IMR-90 (cell line): ENCODE results near the gene BRF1. TPM values are rescaled to one million over a fixed set of nuclear protein-coding genes. Genes with fewer than 3 reads are reported as not detected.

ENCODE experiments used
- ATAC-seq: fragments of 200-7000 bp; cut with Tn5 transposase; 2 replicates; pipeline ENCODE4 v1.9.1; 2020; ENCODE audit warnings: low read depth, mild to moderate bottlenecking, moderate library complexity
- BruUV-seq: library from RNA; stranded (reverse); fragments of 400-500 nt; replicated peaks from 2 replicates; lab custom pipeline; 2021; lab: Mats Ljungman, UMichigan
- CTCF ChIA-PET: fragments of 300-600 bp; formaldehyde crosslinking; extraction: SDS; loops from one replicate; lab custom pipeline; 2021; ENCODE audit warnings: antibody characterized with exemption; lab: Yijun Ruan, JAX
- POLR2A ChIA-PET: fragments of 300-600 bp; sonication (Branson Sonifier 250); formaldehyde crosslinking; loops from one replicate; lab custom pipeline; 2022; ENCODE audit warnings: antibody characterized with exemption; ENCODE audit not compliant: unreplicated experiment; lab: Charles Lee
- DNase-seq: peaks from one replicate; pipeline ENCODE4 v3.0.0; 2013
- H2AFZ ChIP-seq: replicated peaks from 2 replicates; pipeline ENCODE3; 2013; ENCODE audit warnings: low read length, mild to moderate bottlenecking; ENCODE audit not compliant: poor library complexity
- H2AK5ac ChIP-seq: 2 replicates; pipeline ENCODE4 v1.6.1; 2013; ENCODE audit warnings: low read depth, low read length, inconsistent platforms
- H2AK9ac ChIP-seq: replicated peaks from 2 replicates; pipeline ENCODE3; 2013; ENCODE audit warnings: mild to moderate bottlenecking, low read depth, low read length, moderate library complexity; ENCODE audit not compliant: poor library complexity
- H2BK120ac ChIP-seq: 2 replicates; pipeline ENCODE4 v1.6.1; 2013; ENCODE audit warnings: low read depth, low read length, inconsistent platforms
- H2BK15ac ChIP-seq: 3 replicates; pipeline ENCODE4 v1.6.1; 2013; ENCODE audit warnings: low read depth, low read length, inconsistent platforms
- H2BK20ac ChIP-seq: 2 replicates; pipeline ENCODE4 v1.6.1; 2013; ENCODE audit warnings: low read depth, mild to moderate bottlenecking, inconsistent platforms, low read length, moderate library complexity
- H2BK5ac ChIP-seq: 2 replicates; pipeline ENCODE4 v1.6.1; 2013; ENCODE audit warnings: mild to moderate bottlenecking, low read depth, low read length, inconsistent platforms; ENCODE audit not compliant: poor library complexity, severe bottlenecking
- H3K14ac ChIP-seq: replicated peaks from 2 replicates; pipeline ENCODE4 v1.6.1; 2013; ENCODE audit warnings: low read depth, low read length, inconsistent platforms
- H3K18ac ChIP-seq: 2 replicates; pipeline ENCODE4 v1.6.1; 2013; ENCODE audit warnings: low read depth, low read length, control low read depth
- H3K23ac ChIP-seq: 2 replicates; pipeline ENCODE4 v1.6.1; 2013; ENCODE audit warnings: low read depth, low read length, inconsistent platforms
- H3K27ac ChIP-seq: 2 replicates; pipeline ENCODE4 v1.5.1; 2013; ENCODE audit warnings: mild to moderate bottlenecking, control low read depth, low read length; ENCODE audit not compliant: insufficient read depth
- H3K27me3 ChIP-seq: 2 replicates; pipeline ENCODE4 v1.6.1; 2013; ENCODE audit warnings: low read length; ENCODE audit not compliant: control insufficient read depth, insufficient read depth
- H3K36me3 ChIP-seq: 2 replicates; pipeline ENCODE4 v1.6.1; 2013; ENCODE audit warnings: low read length, mixed read lengths; ENCODE audit not compliant: control insufficient read depth, insufficient read depth
- H3K4ac ChIP-seq: 2 replicates; pipeline ENCODE4 v1.6.1; 2013; ENCODE audit warnings: low read depth, low read length, inconsistent platforms
- H3K4me1 ChIP-seq: 2 replicates; pipeline ENCODE4 v1.6.1; 2013; ENCODE audit warnings: low read length, mixed read lengths; ENCODE audit not compliant: control insufficient read depth, insufficient read depth
- H3K4me2 ChIP-seq: 2 replicates; pipeline ENCODE4 v1.6.1; 2013; ENCODE audit warnings: low read depth, mild to moderate bottlenecking, control low read depth, low read length, moderate library complexity
- H3K4me3 ChIP-seq: 2 replicates; pipeline ENCODE4 v1.5.1; 2013; ENCODE audit warnings: low read depth, mild to moderate bottlenecking, control low read depth, low read length, moderate library complexity; ENCODE audit not compliant: insufficient read depth
- H3K56ac ChIP-seq: 2 replicates; pipeline ENCODE4 v1.6.1; 2013; ENCODE audit warnings: low read length, inconsistent platforms; ENCODE audit not compliant: insufficient read depth; ENCODE audit errors: extremely low read depth
- H3K79me1 ChIP-seq, 2 experiments: 2 replicates each; pipeline ENCODE4 v1.6.1; 2013; ENCODE audit warnings: low read length in 2 of 2, inconsistent platforms in 1 of 2, low read depth in 1 of 2
- H3K9ac ChIP-seq: 2 replicates; pipeline ENCODE4 v1.6.1; 2013; ENCODE audit warnings: low read depth, low read length, control low read depth
- H3K9me1 ChIP-seq: 2 replicates; pipeline ENCODE4 v1.6.1; 2013; ENCODE audit warnings: low read length, inconsistent platforms; ENCODE audit not compliant: insufficient read depth
- H3K9me3 ChIP-seq: 2 replicates; pipeline ENCODE4 v1.6.1; 2013; ENCODE audit warnings: low read length; ENCODE audit not compliant: control insufficient read depth, insufficient read depth
- H4K20me1 ChIP-seq: 2 replicates; pipeline ENCODE4 v1.6.1; 2013; ENCODE audit warnings: low read length, inconsistent platforms; ENCODE audit not compliant: insufficient read depth
- H4K5ac ChIP-seq: 2 replicates; pipeline ENCODE4 v1.6.1; 2013; ENCODE audit warnings: mild to moderate bottlenecking, low read depth, low read length, control low read depth
- H4K8ac ChIP-seq, 2 experiments: 2 replicates each; pipeline ENCODE4 v1.6.1; 2013; ENCODE audit warnings: low read depth in 2 of 2, low read length in 2 of 2, control low read depth in 1 of 2, inconsistent platforms in 1 of 2
- H4K91ac ChIP-seq: 2 replicates; pipeline ENCODE4 v1.6.1; 2013; ENCODE audit warnings: low read depth, low read length, inconsistent platforms; ENCODE audit not compliant: insufficient read depth
- CHD1 ChIP-seq: IDR thresholded peaks from 2 replicates; pipeline ENCODE4 v1.6.1; 2012; ENCODE audit warnings: low read depth, low read length, improper control_type of control experiment
- ELK1 ChIP-seq: fragments of 150-350 bp; IDR thresholded peaks from 2 replicates; pipeline ENCODE4 v1.6.1; 2016; ENCODE audit warnings: low read depth, mild to moderate bottlenecking, low read length, moderate library complexity, borderline replicate concordance
- FOS ChIP-seq: fragments of 150-350 bp; IDR thresholded peaks from 2 replicates; pipeline ENCODE4 v1.6.1; 2016; ENCODE audit warnings: low read depth, low read length
- MAFK ChIP-seq: IDR thresholded peaks from 2 replicates; pipeline ENCODE4 v1.6.1; 2012; ENCODE audit warnings: low read depth, low read length, improper control_type of control experiment
- MAZ ChIP-seq: IDR thresholded peaks from 2 replicates; pipeline ENCODE4 v1.6.1; 2012; ENCODE audit warnings: low read depth, mild to moderate bottlenecking, low read length, improper control_type of control experiment, moderate library complexity, borderline replicate concordance
- MXI1 ChIP-seq: IDR thresholded peaks from 2 replicates; pipeline ENCODE4 v1.6.1; 2012; ENCODE audit warnings: low read depth, mild to moderate bottlenecking, low read length, moderate library complexity, borderline replicate concordance
- NFE2L2 ChIP-seq: fragments of 150-350 bp; IDR thresholded peaks from 2 replicates; pipeline ENCODE4 v1.6.1; 2016; ENCODE audit warnings: low read depth, mild to moderate bottlenecking, low read length
- POLR2A ChIP-seq: IDR thresholded peaks from 2 replicates; pipeline ENCODE4 v1.6.1; 2012; ENCODE audit warnings: mild to moderate bottlenecking, low read depth, low read length
- RAD21 ChIP-seq: IDR thresholded peaks from 2 replicates; pipeline ENCODE4 v1.6.1; 2012; ENCODE audit warnings: low read length, improper control_type of control experiment
- RCOR1 ChIP-seq: IDR thresholded peaks from 2 replicates; pipeline ENCODE4 v1.6.1; 2012; ENCODE audit warnings: mild to moderate bottlenecking, low read length, improper control_type of control experiment; ENCODE audit not compliant: insufficient replicate concordance
- RFX5 ChIP-seq: IDR thresholded peaks from 2 replicates; pipeline ENCODE4 v1.8.0; 2012; ENCODE audit warnings: low read depth, mild to moderate bottlenecking, low read length, moderate library complexity
- SMC3 ChIP-seq: fragments of 150-350 bp; IDR thresholded peaks from 2 replicates; pipeline ENCODE4 v1.6.1; 2016; ENCODE audit warnings: low read depth, mild to moderate bottlenecking, antibody characterized with exemption, low read length, moderate library complexity
- USF2 ChIP-seq: fragments of 150-350 bp; IDR thresholded peaks from 2 replicates; pipeline ENCODE4 v1.6.1; 2017; ENCODE audit warnings: mild to moderate bottlenecking, antibody characterized with exemption, low read length, low read depth
- WGBS, 2 experiments: methylation state at CpG; one replicate each; pipeline versions ENCODE4 v1.1.5 to v1.1.7; 2013; ENCODE audit warnings: missing lambda C conversion rate in 2 of 2; ENCODE audit not compliant: insufficient read length in 1 of 2; ENCODE audit errors: extremely low coverage in 2 of 2; 5-methylcytosine and 5-hydroxymethylcytosine counted together
- dilution Hi-C: fragments of 300-500 bp; cut with HindIII; formaldehyde crosslinking; loops from one replicate; pipeline ENCODE4 v1.14.3; 2018; ENCODE audit warnings: low sequenced_read_pairs; ENCODE audit not compliant: unreplicated experiment
- in situ Hi-C: fragments of 300-500 bp; cut with MboI; formaldehyde crosslinking; loops from 3 replicates; pipeline ENCODE4 v1.14.3; 2019; ENCODE audit warnings: low sequenced_read_pairs, inconsistent platforms, mixed read lengths
- intact Hi-C: fragments of 100-400 bp; cut with micrococcal nuclease; formaldehyde crosslinking; loops from 2 replicates; pipeline ENCODE4 v1.10.0; 2022
- polyA plus RNA-seq, 3 experiments: library from polyadenylated mRNA; depleted of rRNA; stranded (reverse); fragments of >200 nt; gene quantifications; 2 replicates each; pipeline ENCODE4 v1.2.3, GENCODE V29; 2012; ENCODE audit warnings: low replicate concordance in 1 of 3
- total RNA-seq: library from RNA; depleted of rRNA; stranded (reverse); fragments of >200 nt; gene quantifications from 2 replicates; pipeline ENCODE4 v1.2.3, GENCODE V29; 2012

BRF1 gene
- total and polyA plus RNA-seq, 2 of the 4 experiments (the other 2 are of a cell fraction) = 12.4 to 16.7 TPM

- Histone ChIP-seq H3K23ac (no peak overlapping the region), H2BK5ac (no peak overlapping the region), H2AK9ac (no peak overlapping the region), H3K9ac (no peak overlapping the region), H3K4me3 (no peak overlapping the region), H3K9me1 (no peaks in the 10 kb centered on the region), H2BK120ac (no peak overlapping the region), H3K27ac (no peak overlapping the region), H2AFZ (no peak overlapping the region), H3K79me1 (no peaks in the 10 kb centered on the region), H3K4me1 (peaks cover 3% of the 10 kb centered on the region; the same call in 1 of the 2 replicates), H2BK20ac (no peak overlapping the region), H2AK5ac (no peak overlapping the region), H3K18ac (no peak overlapping the region), H4K5ac (no peak overlapping the region), H3K4ac (no peak overlapping the region), H3K36me3 (no peaks in the 10 kb centered on the region), H3K9me3 (no peaks in the 10 kb centered on the region), H3K4me2 (no peak overlapping the region), H3K14ac (no peak overlapping the region), H3K27me3 (peaks cover 48% of the 10 kb centered on the region), H4K8ac (no peak overlapping the region), H4K91ac (no peak overlapping the region), H3K56ac (no peak overlapping the region), H4K20me1 (no peaks in the 10 kb centered on the region), H2BK15ac (no peak overlapping the region)
- ATAC-seq = no peak
- no peak for TF ChIP-seq NFE2L2
- no peak for TF ChIP-seq MAFK
- no peak for TF ChIP-seq CHD1
- TF ChIP-seq SMC3 = no peak
- TF ChIP-seq FOS = no peak
- no peak for TF ChIP-seq POLR2A
- no peak for TF ChIP-seq MXI1
- no peak for TF ChIP-seq ELK1
- TF ChIP-seq RFX5 = no peak
- TF ChIP-seq USF2 = no peak
- no peak for TF ChIP-seq RAD21
- TF ChIP-seq MAZ = no peak
- TF ChIP-seq RCOR1 = no peak
- dilution Hi-C loops = no loop called here
- WGBS, 2 experiments = 52% methylated on average over 15 of the region's 22 CpGs; no CpG with 5 or more reads in 1 of the 2 experiments
- in situ Hi-C loops = no loop called here
- no TSS peak for BruUV-seq
- ChIA-PET POLR2A (no interaction called here), CTCF (no interaction called here)
- intact Hi-C loops = no loop called here
- DNase-seq = no peak
Measured at GRCh38 chr14:105166571-105167302, 134.1 kb downstream of the BRF1 start.
